Measurements from ENCODE around the gene DFFB. TPM values are rescaled to one million over a fixed set of nuclear protein-coding genes. Genes with fewer than 3 reads are reported as not detected.

Gene DFFB
- total and polyA plus RNA-seq, 8 donors, result 3.3 to 8.6 (median 5.2) TPM

DNA sequence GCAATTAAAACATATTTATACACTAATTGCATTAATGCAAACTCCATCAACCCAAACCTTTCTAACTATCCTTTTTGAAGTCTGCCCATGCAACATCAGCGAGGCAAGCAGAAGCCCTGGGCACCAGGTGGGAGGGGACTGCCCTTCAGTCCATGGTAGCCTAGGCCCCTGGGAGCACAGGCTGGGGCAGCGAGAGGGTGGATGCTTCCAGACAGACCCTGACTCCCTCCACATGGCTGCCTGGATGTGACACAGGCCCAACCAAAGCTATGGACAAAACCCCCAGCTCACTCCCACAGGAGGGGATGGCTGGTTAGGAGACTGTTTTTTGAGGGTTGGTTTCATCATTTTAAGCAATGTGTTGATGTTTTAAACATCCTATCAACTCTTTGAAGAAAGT is 43.2 kb upstream of the DFFB start:
- DNase-seq, result peak in 1 of 6 donors; percentile 16
- Histone ChIP-seq H3K27me3 (no peaks in the 10 kb centered on the region), H3K27ac (no peak overlapping the region), H3K4me3 (no peak overlapping the region), H3K36me3 (peaks cover 0 to 27% (median 0%) of the 10 kb centered on the region in 3 donors), H3K4me1 (no peaks in the 10 kb centered on the region), H3K9me3 (no peaks in the 10 kb centered on the region)
- intact Hi-C loops (cut with DNase I), result no loop called here
- TF ChIP-seq, protein P1, sequence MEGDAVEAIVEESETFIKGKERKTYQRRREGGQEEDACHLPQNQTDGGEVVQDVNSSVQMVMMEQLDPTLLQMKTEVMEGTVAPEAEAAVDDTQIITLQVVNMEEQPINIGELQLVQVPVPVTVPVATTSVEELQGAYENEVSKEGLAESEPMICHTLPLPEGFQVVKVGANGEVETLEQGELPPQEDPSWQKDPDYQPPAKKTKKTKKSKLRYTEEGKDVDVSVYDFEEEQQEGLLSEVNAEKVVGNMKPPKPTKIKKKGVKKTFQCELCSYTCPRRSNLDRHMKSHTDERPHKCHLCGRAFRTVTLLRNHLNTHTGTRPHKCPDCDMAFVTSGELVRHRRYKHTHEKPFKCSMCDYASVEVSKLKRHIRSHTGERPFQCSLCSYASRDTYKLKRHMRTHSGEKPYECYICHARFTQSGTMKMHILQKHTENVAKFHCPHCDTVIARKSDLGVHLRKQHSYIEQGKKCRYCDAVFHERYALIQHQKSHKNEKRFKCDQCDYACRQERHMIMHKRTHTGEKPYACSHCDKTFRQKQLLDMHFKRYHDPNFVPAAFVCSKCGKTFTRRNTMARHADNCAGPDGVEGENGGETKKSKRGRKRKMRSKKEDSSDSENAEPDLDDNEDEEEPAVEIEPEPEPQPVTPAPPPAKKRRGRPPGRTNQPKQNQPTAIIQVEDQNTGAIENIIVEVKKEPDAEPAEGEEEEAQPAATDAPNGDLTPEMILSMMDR (IDR thresholded peaks at IDR 0.05), result no peak
- FAIRE-seq, result no peak
- WGBS, 2 donors, result 91 to 98% methylated on average over 2 of the region's 2 CpGs
- ATAC-seq, result no peak

DNA sequence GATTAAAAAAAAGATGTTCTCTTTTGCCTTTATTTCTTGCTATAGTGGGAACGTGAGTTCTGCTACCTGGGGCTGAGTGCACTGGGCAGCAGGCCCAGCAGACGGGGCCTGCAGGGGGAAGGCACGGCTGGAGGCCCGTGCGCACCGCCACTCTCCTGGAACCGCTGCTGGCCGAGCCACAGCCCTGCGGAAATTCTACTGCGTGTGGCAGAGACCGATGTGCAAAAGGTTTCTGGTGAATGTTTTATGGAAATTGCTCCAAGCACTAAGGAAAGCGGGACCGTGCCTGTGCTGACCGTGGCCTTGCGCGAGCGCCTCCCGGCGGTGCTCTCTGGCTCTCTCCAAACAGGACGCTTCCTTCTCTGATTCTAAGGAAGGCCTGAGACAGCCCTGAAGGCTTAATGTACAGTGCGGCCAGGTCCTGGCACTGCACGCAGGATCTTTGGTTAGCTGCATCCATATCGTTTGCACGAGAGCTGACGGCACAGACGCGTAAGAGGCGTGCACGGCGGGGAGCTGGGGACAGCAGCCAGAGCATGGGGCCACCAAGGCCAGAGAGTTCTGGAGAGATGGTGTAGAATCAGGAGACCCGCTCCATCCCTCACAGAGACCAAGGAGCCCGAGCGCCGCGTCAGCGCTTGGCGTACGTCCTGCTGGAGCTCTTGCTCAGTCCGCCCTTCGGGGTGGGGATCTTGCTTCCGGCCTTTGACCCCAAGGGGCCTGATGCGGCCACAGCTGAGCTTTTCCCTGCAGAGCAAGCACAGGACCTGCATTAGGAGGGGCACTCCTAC is 42.3 kb upstream of the DFFB start:
- no peak overlapping the region for H3K27ac ChIP-seq
- TF ChIP-seq, protein P1 (IDR thresholded peaks at IDR 0.05), result no peak
- 88 to 93% methylated on average over 42 of the region's 42 CpGs for WGBS, 2 donors
- DNase-seq (no peak), FAIRE-seq (no peak), ATAC-seq (no peak)
- no peaks in the 10 kb centered on the region for H3K9me3 ChIP-seq
- H3K27me3 ChIP-seq, result no peaks in the 10 kb centered on the region
- H3K4me3 ChIP-seq, result no peak overlapping the region
- peaks cover 0 to 33% (median 0%) of the 10 kb centered on the region in 3 donors for H3K36me3 ChIP-seq
- no peaks in the 10 kb centered on the region for H3K4me1 ChIP-seq
- intact Hi-C loops (cut with DNase I), result no loop called here

DNA sequence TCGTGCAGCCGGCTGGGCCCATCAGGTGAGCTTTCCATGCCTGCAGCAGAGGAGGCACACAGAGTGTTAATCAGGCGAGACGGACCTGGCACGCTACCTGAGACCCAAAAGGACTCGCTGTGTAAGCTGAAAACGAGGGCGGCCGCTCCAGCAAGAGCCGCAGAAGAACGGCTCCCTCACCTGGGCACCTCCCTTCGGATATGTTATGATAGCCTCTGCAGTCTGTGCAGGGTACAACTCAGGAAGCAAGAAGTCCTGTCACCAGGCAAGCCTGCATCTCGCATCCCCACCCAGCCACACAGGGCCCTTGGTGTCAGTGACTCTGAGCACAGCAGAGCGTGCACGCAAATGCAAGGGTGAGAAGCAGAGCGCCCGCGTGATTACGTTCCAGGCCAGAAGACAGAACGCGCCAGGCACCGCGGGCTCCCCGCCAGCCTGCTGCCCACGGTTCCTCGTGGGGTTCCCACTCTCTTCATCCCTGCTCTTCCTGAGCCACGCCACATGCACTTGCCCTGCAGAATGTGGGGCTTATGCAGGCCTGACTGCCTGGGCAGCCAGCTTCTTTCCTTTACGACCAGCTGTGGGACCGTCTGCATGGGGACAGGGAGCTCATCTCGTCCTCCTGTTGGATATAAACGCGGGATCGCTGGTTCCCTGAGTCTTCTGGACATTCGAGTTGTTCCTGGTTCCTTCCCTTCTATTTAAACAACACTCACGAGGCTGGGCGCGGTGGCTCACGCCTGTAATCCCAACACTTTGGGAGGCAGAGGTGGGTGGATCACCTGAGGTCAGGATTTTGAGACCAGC is 40.7 kb upstream of the DFFB start:
- WGBS, 2 donors, result 90 to 91% methylated on average over 38 of the region's 38 CpGs
- Histone ChIP-seq H3K4me1 (no peaks in the 10 kb centered on the region), H3K9me3 (no peaks in the 10 kb centered on the region), H3K27ac (no peak overlapping the region), H3K27me3 (no peaks in the 10 kb centered on the region), H3K4me3 (no peak overlapping the region), H3K36me3 (peaks cover 0 to 42% (median 0%) of the 10 kb centered on the region in 3 donors)
- FAIRE-seq, result no peak
- TF ChIP-seq, protein P1 (IDR thresholded peaks at IDR 0.05), result no peak
- DNase-seq, result no peak
- intact Hi-C loops (cut with DNase I), result no loop called here
- no peak for ATAC-seq

DNA sequence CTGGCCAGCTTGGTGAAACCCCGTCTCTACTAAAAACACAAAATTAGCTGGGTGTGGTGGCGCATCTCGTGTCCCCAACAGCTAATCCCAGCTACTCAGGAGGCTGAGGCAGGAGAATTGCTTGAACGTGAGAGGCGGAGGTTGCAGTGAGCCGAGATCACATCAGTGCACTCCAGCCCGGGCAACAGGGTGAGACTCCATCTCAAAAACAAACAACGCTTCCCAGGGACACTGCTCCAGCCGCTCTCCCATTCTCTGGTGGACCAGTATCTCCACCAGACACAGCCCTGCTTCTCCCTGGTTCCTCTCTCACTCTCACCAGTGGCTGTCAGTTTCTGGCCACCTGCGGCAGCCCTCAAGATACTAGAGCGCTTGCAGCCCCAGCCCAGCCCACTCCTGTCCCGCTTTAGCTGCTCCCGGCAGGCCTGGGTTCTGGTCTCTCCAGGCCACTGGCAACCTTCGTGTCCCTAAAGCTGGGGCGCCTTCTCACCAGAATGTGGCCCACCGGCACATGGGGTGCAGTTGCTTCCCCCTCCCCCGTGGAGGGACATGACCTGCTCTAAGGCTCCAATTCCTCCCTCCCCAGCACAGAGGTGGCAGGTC is 40.0 kb upstream of the DFFB start:
- H3K9me3 ChIP-seq, result no peaks in the 10 kb centered on the region
- no peaks in the 10 kb centered on the region for H3K27me3 ChIP-seq
- DNase-seq (peak in 1 of 6 donors; percentile 46), FAIRE-seq (no peak), ATAC-seq (no peak)
- H3K27ac ChIP-seq, result no peak overlapping the region
- no peak overlapping the region for H3K4me3 ChIP-seq
- H3K4me1 ChIP-seq, result no peaks in the 10 kb centered on the region
- 95% methylated on average over 17 of the region's 17 CpGs for WGBS, 2 donors
- H3K36me3 ChIP-seq, result peaks cover 0 to 46% (median 0%) of the 10 kb centered on the region in 3 donors
- intact Hi-C loops (cut with DNase I), result no loop called here
- TF ChIP-seq, protein P1 (IDR thresholded peaks at IDR 0.05), result no peak

Data from pancreas (tissue), 10 donors.